Mucosa of gallbladder (tissue), 1 donor: ENCODE measurements around the gene SLAMF9. TPM values are rescaled to one million over a fixed set of nuclear protein-coding genes. Genes with fewer than 3 reads are reported as not detected.

Source experiments
- DNase-seq: peaks from one replicate; pipeline ENCODE4 v3.0.0-alpha.2; 2020; ENCODE audit warnings: low spot score
- total RNA-seq: library from RNA; stranded (reverse); gene quantifications from one replicate; pipeline ENCODE4 v1.2.1, GENCODE V29; 2021
- donor health status: DM: no; HTN: no; CAD: no.

Gene SLAMF9
- not detected for total RNA-seq

- no peak for DNase-seq
Measured at GRCh38 chr1:159953536-159954515, at the start of gene SLAMF9. TSS of gene SLAMF9 (minus strand) at chr1:159954237. CDS start at chr1:159954137, 100 bp downstream.

- no peak for DNase-seq
Measured at GRCh38 chr1:160001440-160001839, 47.4 kb upstream of the SLAMF9 start.

- no peak for DNase-seq
Measured at GRCh38 chr1:159999204-159999603, 45.2 kb upstream of the SLAMF9 start.

- DNase-seq = no peak
Measured at GRCh38 chr1:159996653-159997052, 42.6 kb upstream of the SLAMF9 start.

- DNase-seq = no peak
Measured at GRCh38 chr1:159994896-159995295, 40.9 kb upstream of the SLAMF9 start.

GRCh38 chr1:159993911-159994310, 39.9 kb upstream of the SLAMF9 start:
- no peak for DNase-seq

- DNase-seq = no peak
Measured at GRCh38 chr1:159992161-159992560, 38.1 kb upstream of the SLAMF9 start.

- no peak for DNase-seq
Measured at GRCh38 chr1:159991513-159991912, 37.5 kb upstream of the SLAMF9 start.

GRCh38 chr1:159990005-159990404, 36.0 kb upstream of the SLAMF9 start:
- DNase-seq = no peak

GRCh38 chr1:159989581-159989980, 35.5 kb upstream of the SLAMF9 start:
- no peak for DNase-seq

- no peak for DNase-seq
Measured at GRCh38 chr1:159988006-159988405, 34.0 kb upstream of the SLAMF9 start.

- no peak for DNase-seq
Measured at GRCh38 chr1:159987186-159987585, 33.1 kb upstream of the SLAMF9 start.

GRCh38 chr1:159986531-159986930, 32.5 kb upstream of the SLAMF9 start:
- DNase-seq = no peak

GRCh38 chr1:159986093-159986492, 32.1 kb upstream of the SLAMF9 start:
- no peak for DNase-seq

- DNase-seq = no peak
Measured at GRCh38 chr1:159985473-159985872, 31.4 kb upstream of the SLAMF9 start.

- DNase-seq = no peak
Measured at GRCh38 chr1:159983681-159984080, 29.6 kb upstream of the SLAMF9 start.

GRCh38 chr1:159982280-159982679, 28.2 kb upstream of the SLAMF9 start:
- no peak for DNase-seq

GRCh38 chr1:159981351-159982055, 27.5 kb upstream of the SLAMF9 start:
- DNase-seq = no peak

GRCh38 chr1:159980786-159981185, 26.7 kb upstream of the SLAMF9 start:
- no peak for DNase-seq

GRCh38 chr1:159980076-159980475, 26.0 kb upstream of the SLAMF9 start:
- no peak for DNase-seq

- DNase-seq = no peak
Measured at GRCh38 chr1:159979257-159979656, 25.2 kb upstream of the SLAMF9 start.

GRCh38 chr1:159978107-159978398, 24.0 kb upstream of the SLAMF9 start:
- DNase-seq = no peak
